GM10266 (cell line): ENCODE data around the gene GRIA4.

Experiments
- DNase-seq: peaks from one replicate; pipeline ENCODE4 v3.0.0; 2012; ENCODE audit errors: extremely low spot score
- CTCF ChIP-seq: IDR thresholded peaks from 2 replicates; pipeline ENCODE4 v1.5.1; 2012; ENCODE audit warnings: mild to moderate bottlenecking, low read depth; ENCODE audit not compliant: control insufficient read depth, insufficient read depth; ENCODE audit errors: missing control alignments

Gene GRIA4

DNA sequence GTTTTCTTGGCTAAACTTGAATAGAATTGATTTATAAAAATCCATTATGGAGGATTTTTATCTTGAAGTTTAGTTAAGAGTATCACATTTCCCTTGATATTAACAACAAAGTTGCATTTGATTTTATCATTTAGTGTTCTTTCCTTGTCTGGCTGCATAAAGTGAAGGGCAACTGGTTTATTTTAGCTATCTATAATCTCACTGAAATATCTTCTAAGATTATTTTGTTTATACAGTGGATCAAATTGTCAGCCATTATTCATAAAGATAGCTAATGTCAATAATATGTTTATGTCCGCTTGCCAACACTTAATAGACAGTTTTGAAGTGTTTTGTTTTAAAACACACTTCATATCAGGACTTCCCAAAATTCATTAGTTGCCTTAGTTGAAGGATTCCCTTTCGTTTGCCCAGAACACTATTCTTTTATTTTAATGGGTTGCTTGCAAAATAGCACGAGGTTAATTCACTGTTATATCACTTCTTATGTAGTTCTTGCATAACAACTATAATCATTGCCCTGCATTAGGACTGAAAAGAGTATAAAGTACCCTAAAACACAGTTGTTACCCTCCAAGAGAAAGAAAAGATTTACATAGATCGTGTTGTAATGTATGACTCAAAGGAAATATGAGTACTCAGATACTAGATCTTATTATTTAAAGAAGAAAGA, 339.2 kb downstream of the GRIA4 start:
- TF ChIP-seq CTCF: no peak
- DNase-seq: no peak

DNA sequence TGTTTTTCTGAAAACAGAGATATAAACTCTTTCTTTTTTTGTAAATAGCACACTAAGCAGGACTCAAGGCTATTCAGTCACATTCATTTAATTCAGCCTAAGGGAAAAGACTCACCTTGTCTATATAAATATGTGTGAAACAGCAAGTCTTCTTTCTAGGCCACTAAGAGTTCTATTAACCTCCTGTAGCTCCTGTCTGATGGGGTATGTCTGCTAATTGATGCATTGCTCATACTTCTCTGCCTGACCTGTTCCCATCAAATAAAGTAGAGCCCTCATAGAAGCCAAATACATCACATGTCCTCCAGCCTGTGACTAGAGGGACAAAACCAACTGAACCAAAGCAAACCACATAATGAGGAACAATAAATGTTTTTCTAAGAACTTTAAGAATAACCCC, 344.0 kb downstream of the GRIA4 start:
- no peak for DNase-seq
- no peak for TF ChIP-seq CTCF

DNA sequence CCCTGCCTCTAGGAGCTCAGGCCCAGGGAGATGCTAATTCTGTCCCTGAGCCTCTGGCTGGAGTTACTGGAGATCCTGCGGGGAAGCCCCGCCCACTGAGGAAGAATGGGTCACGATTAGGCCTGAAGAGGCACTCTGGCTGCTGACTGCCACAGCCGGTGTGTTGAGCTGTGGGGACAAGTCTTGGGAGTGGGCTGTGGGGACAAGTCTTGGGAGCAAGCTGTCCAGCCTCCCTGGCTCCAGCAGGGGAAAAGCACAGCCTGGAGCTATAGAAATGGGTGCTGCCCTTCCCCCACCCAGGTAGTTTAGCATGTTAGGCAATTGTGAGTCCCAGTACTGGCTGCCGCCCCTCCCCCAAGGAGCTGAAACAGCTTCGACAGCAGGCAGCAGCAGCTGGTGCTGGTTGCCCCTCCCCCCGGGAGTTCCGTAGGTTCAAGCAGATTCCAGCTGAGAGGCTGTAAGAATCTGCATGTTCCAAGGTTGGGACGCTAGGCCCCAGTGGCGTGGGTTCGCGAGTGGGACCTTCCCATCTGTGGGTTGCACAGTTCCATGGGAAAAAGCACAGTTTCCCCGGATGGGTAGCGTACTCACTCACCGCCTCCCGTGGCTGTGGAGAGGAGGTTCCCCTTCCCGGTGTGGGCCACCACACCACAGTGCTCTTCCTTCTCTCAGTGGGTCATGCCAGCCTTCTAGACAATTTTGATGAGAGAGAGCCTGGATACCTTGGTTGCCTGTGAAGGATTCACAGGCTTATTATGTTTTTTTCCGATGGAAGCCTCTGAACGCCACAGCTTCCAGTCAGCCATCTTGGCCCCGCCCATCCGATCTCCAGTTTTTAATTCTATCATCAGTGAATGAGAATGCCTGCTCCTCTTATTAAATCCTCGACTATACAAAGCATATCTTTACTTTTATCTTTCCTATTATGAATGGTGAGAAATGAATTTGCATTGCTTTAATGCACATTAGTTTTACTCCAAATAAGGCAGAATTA, 350.7 kb downstream of the GRIA4 start:
- no peak for DNase-seq

DNA sequence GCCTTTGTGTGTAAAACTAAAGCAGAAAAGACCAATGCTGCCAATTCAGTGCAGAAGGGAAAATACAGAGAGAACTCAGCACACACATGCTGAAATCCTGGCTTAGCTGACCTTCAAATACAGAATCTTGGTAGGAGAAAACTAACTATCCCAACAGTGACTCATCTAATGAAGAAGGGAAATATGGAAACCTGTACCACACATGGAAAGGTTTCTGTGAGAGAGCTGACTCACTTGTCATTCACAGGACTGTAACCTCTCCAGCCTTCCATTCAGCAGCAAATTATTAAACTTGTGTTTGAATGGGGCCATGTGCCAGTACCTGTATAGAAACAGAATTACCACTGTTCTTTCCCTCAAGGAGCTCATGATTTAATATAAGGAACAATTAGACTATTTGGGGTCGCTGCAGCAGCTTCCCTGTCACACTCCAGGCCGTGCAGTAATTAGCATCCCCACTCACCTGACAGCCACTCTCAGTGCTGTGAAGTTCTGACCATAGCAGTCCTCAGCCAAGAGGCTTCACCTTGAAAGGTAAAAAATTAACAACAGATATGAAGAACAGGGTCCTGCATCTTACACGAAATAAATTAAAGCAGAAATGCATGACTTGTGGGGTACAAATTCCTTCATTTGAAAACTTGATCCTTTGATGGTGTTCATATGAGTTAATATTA, 358.3 kb downstream of the GRIA4 start:
- DNase-seq: no peak
- no peak for TF ChIP-seq CTCF

More for the DNA sequence above, 350.7 kb downstream of the GRIA4 start:
- no peak for TF ChIP-seq CTCF

GRCh38 chr11:105969756-105970155, 359.9 kb downstream of the GRIA4 start:
- DNase-seq: no peak
- no peak for TF ChIP-seq CTCF

DNA sequence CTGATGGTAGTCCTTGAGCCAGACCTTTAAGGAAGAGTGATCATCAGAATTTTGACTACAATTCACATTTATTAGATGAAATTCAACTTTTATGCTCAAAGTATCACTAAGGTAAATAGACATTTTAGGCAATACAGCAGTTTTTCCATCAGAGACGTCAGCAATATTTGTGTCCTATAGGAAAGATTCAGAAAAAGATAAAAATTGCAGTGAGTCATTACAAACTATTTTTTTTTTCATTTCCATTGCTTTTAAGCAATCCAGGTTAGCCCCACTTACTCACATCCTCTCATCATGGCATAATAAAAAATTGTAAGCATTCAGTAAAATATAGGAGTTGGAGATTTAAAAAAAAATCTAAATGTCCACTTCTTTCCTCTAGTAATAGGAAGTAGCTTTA, 365.3 kb downstream of the GRIA4 start:
- DNase-seq: no peak

More for the DNA sequence above, 365.3 kb downstream of the GRIA4 start:
- no peak for TF ChIP-seq CTCF
